Heart left ventricle (tissue), 13 donors: ENCODE measurements around the gene SYNJ1.

Experiments used
- POLR2A ChIP-seq, 2 donors: fragments of 450-650 bp; IDR thresholded peaks; one replicate each; pipeline ENCODE4 v1.6.1; 2017; ENCODE audit warnings: antibody characterized with exemption in 2 of 2, mild to moderate bottlenecking in 2 of 2, moderate library complexity in 2 of 2
- TF ChIP-seq, protein P1 (sequence below), 12 donors: fragments of 200-600 bp; sonication (generic) in 4 of 12; IDR thresholded peaks; one replicate each; pipeline versions ENCODE4 v1.5.0 to v1.8.0; 2018 to 2022; ENCODE audit warnings: antibody characterized with exemption in 12 of 12, mild to moderate bottlenecking in 5 of 12
- donor health status: ischemic (EF 13 %, LVEDD 7.1; RV severe dilation, severe dysfunction).
- donor health status: DM: no; HTN: yes; CAD: no.
- donor health status: DM: no; HTN: no; CAD: no.
- donor health status: ischemic (EF 25% LVEDD 6.9; RV normal size, moderate dysfunction).
- donor health status: ischemic (EF 25% LVEDD 5.7; RV mildly dilated, moderate dysfunction).
- donor health status: ischemic (EF 35%, LVEDD 5.7; RV mildly dilated, moderate dysfunction).
- donor health status: nonischemic (EF 11% LVEDD 7.7; RV severe dilation, severe dysfunction).
- donor health status: DM: yes; HTN: yes; CAD: no.
- donor health status: PGD.
- donor health status: ischemic (EF 29% LVEDD 5.4; RV normal size, mild dysfunction).
- donor health status: nonischemic (EF 23%, LVEDD 6.1; RV moderate dilation, normal function).

DNA sequence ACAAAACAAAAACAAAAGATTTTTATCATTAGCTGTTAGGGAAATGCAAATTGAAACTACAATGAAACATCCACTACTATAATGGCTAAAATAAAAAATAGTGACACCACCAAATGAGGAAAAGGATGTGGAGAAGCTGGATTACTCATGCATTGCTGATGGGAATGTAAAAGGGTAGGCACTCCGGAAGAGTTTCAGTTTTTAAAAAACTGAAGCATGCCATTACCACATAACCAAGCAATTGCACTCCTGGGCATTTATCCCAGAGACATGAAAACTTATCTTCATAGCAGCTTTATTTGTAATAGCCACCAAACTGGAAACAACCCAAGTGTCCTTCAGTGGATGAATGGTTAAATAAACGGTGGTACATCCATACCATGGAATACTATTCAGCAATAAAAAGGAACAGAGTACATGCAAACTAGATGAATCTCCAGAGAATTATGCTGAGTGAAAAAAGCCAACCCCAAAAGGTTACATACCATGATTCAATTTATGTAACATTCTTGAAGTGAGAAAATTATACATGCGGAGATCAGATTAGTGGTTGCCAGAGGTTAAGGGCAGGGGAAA, 101.1 kb downstream of the SYNJ1 start:
- TF ChIP-seq, protein P1, sequence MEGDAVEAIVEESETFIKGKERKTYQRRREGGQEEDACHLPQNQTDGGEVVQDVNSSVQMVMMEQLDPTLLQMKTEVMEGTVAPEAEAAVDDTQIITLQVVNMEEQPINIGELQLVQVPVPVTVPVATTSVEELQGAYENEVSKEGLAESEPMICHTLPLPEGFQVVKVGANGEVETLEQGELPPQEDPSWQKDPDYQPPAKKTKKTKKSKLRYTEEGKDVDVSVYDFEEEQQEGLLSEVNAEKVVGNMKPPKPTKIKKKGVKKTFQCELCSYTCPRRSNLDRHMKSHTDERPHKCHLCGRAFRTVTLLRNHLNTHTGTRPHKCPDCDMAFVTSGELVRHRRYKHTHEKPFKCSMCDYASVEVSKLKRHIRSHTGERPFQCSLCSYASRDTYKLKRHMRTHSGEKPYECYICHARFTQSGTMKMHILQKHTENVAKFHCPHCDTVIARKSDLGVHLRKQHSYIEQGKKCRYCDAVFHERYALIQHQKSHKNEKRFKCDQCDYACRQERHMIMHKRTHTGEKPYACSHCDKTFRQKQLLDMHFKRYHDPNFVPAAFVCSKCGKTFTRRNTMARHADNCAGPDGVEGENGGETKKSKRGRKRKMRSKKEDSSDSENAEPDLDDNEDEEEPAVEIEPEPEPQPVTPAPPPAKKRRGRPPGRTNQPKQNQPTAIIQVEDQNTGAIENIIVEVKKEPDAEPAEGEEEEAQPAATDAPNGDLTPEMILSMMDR (IDR thresholded peaks at IDR 0.05): no peak
- TF ChIP-seq POLR2A (IDR thresholded peaks at IDR 0.05): no peak
